ENCODE data around the gene SLC7A10.
"Not testable (repeated sequence)": the region's sequence is repeated elsewhere in the genome, so short reads cannot be mapped to it uniquely, and the experiment has no call there.

Gene SLC7A10

DNA sequence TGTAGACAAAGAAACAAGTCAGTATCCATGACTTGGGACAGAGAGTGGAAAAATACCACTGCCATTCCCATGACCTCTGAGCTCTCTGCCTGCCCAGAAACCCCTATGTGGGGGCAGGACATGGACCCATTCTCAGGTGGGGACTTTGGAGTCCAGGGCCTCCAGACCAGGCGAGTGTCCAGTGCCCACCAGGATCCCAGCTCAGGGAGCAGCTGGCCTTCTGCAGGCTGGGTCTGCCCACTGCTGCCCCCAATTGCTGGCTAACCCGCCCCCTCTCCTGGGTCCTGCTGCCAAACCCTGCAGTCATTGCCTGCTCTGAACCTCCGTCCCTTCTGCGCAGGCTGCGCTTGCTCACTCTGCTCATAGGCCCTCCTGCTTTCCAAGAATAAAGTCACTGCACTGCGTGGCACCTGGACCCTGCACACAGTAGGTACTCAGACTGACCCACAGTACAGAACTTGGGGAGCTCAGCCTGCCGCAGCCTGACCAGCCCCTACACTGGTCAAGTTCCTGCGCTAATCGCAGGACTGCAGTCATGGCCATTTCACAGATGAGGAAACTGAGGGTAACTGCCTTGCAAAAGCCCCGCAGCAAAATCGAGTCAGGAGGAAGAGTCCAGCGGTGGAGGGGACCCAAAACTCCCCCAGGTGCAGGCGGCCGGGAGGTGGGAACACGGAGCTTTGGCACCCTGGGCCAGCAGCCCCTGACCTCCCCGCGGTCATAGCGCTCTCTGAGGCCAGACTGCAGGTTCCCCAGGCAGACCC, 774 bp downstream of the SLC7A10 start:
- Histone ChIP-seq H3K4me3 (ENCODE audit: low read depth in 1 of 2, low read length in 2 of 2) (peak overlapping the region in 1 of 2 donors; percentile 48), H3K36me3 (ENCODE audit: control insufficient read depth in 1 of 2, insufficient read depth in 2 of 2, low read length in 2 of 2) (no peaks in the 10 kb centered on the region), H3K4me1 (ENCODE audit: control insufficient read depth in 1 of 2, insufficient read depth in 2 of 2, low read length in 2 of 2) (peaks cover 0 to 9% of the 10 kb centered on the region in 2 donors), H3K27me3 (ENCODE audit: low read depth, low read length) (peaks cover 27% of the 10 kb centered on the region), H3K9me3 (ENCODE audit: control insufficient read depth in 1 of 2, low read length in 2 of 2) (peaks cover 17 to 26% of the 10 kb centered on the region in 2 donors), H3K27ac (ENCODE audit: low read length) (no peak overlapping the region)

DNA sequence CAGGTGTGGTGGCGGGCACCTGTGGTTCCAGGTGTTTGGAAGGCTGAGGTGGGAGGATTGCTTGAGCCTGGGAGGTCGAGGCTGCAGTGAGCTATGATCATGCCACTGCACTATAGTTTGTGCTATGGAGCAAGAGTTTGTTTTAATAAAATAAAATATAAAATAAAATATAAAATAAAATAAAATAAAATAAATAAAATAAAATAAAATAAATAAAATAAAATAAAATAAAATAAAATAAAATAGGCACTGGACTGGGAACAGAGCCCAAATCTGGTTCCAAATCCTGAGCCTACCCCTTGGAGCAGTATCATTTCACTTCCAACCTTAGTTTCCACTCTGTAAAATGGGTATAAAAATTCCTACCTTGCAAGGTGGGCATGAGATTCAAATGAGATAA, 3.4 kb downstream of the SLC7A10 start:
- H3K27ac ChIP-seq (ENCODE audit: low read length); H3K9me3 ChIP-seq (ENCODE audit: control insufficient read depth in 1 of 2, low read length in 2 of 2); H3K4me3 ChIP-seq (ENCODE audit: low read depth in 1 of 2, low read length in 2 of 2); H3K4me1 ChIP-seq (ENCODE audit: control insufficient read depth in 1 of 2, insufficient read depth in 2 of 2, low read length in 2 of 2); H3K36me3 ChIP-seq (ENCODE audit: control insufficient read depth in 1 of 2, insufficient read depth in 2 of 2, low read length in 2 of 2): not testable (repeated sequence)
- H3K27me3 ChIP-seq (ENCODE audit: low read depth, low read length) = peaks cover 23% of the 10 kb centered on the region

DNA sequence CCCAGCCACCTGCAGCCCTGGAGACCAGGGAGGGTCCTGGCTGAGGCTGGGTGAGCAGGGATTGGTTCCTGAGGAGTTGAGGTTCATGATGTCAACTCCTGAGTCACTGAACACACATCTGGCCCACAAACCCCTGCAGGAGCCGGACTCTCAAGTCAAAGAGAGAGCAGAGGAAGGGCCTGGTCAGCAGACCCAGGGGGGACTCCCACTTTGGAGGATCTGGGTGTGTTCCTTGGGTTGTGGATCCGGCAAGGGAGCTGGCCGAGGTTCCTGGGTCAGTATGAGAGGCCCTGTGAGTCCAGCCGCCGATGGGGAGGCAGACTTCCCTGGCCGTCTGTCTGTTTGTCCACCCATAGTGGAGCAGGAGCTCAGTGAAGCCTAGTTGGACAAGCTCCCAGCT, 4.0 kb downstream of the SLC7A10 start:
- Histone ChIP-seq H3K4me1 (ENCODE audit: control insufficient read depth in 1 of 2, insufficient read depth in 2 of 2, low read length in 2 of 2) (peaks cover 0 to 8% of the 10 kb centered on the region in 2 donors), H3K9me3 (ENCODE audit: control insufficient read depth in 1 of 2, low read length in 2 of 2) (no peaks in the 10 kb centered on the region), H3K4me3 (ENCODE audit: low read depth in 1 of 2, low read length in 2 of 2) (no peak overlapping the region), H3K36me3 (ENCODE audit: control insufficient read depth in 1 of 2, insufficient read depth in 2 of 2, low read length in 2 of 2) (no peaks in the 10 kb centered on the region), H3K27me3 (ENCODE audit: low read depth, low read length) (peaks cover 20% of the 10 kb centered on the region), H3K27ac (ENCODE audit: low read length) (no peak overlapping the region)

DNA sequence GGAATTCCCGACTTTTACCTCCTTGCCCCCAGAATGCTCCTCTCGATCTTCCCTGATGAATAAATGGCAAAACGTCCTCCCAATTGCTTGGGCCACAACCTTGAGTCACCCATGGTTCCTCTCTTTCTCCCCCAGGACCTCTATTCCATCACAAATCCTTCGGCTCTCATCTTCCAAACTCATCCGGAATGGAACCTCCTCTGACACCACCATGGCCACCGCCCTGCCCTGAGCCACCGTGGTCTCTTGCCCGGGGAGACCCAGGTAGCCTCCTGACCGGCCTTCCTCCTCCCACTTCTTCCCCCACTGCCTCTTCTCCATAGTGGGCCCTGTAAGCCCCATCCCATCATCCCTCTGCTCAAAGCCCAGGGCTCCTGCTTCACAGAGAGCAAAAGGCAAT, 4.9 kb downstream of the SLC7A10 start:
- Histone ChIP-seq H3K27ac (ENCODE audit: low read length) (no peak overlapping the region), H3K9me3 (ENCODE audit: control insufficient read depth in 1 of 2, low read length in 2 of 2) (no peaks in the 10 kb centered on the region), H3K4me1 (ENCODE audit: control insufficient read depth in 1 of 2, insufficient read depth in 2 of 2, low read length in 2 of 2) (peaks cover 0 to 5% of the 10 kb centered on the region in 2 donors), H3K4me3 (ENCODE audit: low read depth in 1 of 2, low read length in 2 of 2) (no peak overlapping the region), H3K27me3 (ENCODE audit: low read depth, low read length) (peaks cover 14% of the 10 kb centered on the region), H3K36me3 (ENCODE audit: control insufficient read depth in 1 of 2, insufficient read depth in 2 of 2, low read length in 2 of 2) (no peaks in the 10 kb centered on the region)

DNA sequence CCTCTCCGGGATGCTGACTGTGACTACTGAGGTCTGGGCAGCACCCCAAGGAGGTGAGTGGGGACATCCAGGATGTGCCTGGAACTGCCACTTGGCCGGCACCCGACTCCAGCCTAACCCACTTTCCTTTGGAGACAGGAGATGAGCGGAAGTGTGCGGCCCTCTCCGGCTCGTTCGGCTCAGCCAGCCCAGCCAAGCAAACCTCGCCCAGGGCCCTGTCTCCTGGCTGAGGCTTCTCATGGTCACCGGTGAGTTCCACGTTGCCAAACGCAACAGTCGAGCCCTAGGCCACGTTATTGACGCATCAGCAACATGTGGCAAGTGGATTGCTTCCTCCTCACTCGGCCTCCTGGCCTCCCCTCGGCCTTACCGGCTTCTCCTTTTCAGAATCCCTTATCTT, 5.5 kb downstream of the SLC7A10 start:
- Histone ChIP-seq H3K4me3 (ENCODE audit: low read depth in 1 of 2, low read length in 2 of 2) (no peak overlapping the region), H3K27me3 (ENCODE audit: low read depth, low read length) (peaks cover 13% of the 10 kb centered on the region), H3K27ac (ENCODE audit: low read length) (no peak overlapping the region), H3K4me1 (ENCODE audit: control insufficient read depth in 1 of 2, insufficient read depth in 2 of 2, low read length in 2 of 2) (peaks cover 0 to 2% of the 10 kb centered on the region in 2 donors), H3K9me3 (ENCODE audit: control insufficient read depth in 1 of 2, low read length in 2 of 2) (no peaks in the 10 kb centered on the region), H3K36me3 (ENCODE audit: control insufficient read depth in 1 of 2, insufficient read depth in 2 of 2, low read length in 2 of 2) (no peaks in the 10 kb centered on the region)

DNA sequence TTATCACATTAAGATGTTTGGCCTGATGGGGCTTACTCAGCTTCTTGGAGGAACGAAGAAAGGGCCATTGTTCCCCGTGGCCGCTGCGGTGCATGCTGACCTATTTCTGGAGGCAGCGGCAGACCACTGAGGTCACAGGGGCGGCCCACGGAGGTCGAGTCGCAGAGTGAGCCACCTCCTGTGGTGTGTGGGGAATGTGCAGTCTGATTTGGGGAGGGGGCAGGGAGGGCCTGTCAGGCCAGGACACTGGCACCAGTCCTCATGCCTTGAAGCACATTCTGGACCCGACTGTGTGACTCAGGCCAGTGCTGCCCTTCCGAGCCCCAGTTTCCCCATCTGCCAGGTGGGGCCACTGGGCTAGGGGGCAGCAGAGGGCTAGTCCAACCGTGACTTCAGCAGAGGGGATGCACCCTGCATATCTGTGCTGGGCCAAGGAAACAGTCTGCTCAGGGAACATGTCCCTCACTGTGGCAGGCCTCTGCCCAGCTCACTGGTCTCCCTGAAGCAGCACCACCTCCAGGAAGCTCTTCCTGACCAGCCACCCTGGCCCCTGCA, 6.3 kb downstream of the SLC7A10 start:
- Histone ChIP-seq H3K36me3 (ENCODE audit: control insufficient read depth in 1 of 2, insufficient read depth in 2 of 2, low read length in 2 of 2) (no peaks in the 10 kb centered on the region), H3K4me3 (ENCODE audit: low read depth in 1 of 2, low read length in 2 of 2) (no peak overlapping the region), H3K9me3 (ENCODE audit: control insufficient read depth in 1 of 2, low read length in 2 of 2) (no peaks in the 10 kb centered on the region), H3K27ac (ENCODE audit: low read length) (no peak overlapping the region), H3K4me1 (ENCODE audit: control insufficient read depth in 1 of 2, insufficient read depth in 2 of 2, low read length in 2 of 2) (no peaks in the 10 kb centered on the region), H3K27me3 (ENCODE audit: low read depth, low read length) (peaks cover 5% of the 10 kb centered on the region)

DNA sequence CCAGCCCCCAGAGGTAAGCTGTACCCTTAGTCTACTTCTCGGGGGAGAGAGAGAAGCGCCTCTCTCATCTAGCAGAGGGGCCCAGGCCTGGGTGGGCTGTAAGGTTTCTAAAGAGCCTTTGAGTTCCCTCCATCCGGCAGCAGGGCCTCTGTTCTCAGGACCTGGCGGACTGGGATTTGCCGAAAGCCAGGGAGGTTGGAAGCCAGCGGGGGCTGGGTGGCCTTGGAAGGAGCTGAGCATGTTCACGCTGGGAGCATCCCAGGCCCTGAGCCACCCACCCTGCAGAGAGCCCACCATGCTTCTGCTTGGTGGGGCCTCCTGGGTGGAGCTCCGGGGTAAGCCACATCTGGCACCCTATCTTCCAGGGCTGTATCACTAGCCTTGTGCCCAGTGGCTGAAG, 7.8 kb downstream of the SLC7A10 start:
- H3K4me3 ChIP-seq (ENCODE audit: low read depth in 1 of 2, low read length in 2 of 2) = no peak overlapping the region
- no peaks in the 10 kb centered on the region for H3K4me1 ChIP-seq (ENCODE audit: control insufficient read depth in 1 of 2, insufficient read depth in 2 of 2, low read length in 2 of 2)
- H3K36me3 ChIP-seq (ENCODE audit: control insufficient read depth in 1 of 2, insufficient read depth in 2 of 2, low read length in 2 of 2) = no peaks in the 10 kb centered on the region
- H3K27ac ChIP-seq (ENCODE audit: low read length) = no peak overlapping the region
- H3K27me3 ChIP-seq (ENCODE audit: low read depth, low read length) = no peaks in the 10 kb centered on the region
- H3K9me3 ChIP-seq (ENCODE audit: control insufficient read depth in 1 of 2, low read length in 2 of 2) = no peaks in the 10 kb centered on the region

DNA sequence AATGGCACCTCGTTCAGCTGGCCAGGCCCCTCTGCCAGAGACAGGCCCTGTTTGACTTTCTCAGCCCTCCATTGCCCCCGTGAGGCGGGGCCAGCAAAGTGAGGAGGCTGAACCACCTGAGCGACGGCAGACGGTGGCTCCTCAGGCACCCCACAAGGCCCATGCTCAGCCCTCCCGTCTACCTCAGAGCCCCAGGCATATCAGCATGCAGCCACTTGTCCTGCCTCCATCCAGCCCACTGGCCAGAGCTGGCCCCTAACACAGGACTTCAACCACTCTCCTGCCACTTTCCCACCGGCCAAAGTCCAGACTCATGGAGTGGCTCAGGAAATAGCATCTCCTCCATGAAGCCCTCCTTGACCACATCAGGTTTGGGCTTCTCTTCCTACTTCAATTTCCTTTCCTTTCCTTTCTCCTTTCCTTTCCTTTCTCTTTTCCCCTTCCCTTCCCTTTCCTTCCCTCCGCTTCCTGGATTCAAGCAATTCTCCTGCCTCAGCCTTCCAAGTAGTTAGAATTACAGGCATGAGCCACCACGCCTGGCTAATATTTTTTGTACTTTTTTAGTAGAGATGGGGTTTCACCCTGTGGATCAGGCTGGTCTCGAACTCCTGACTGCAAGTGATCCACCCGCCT, 9.3 kb downstream of the SLC7A10 start:
- H3K36me3 ChIP-seq (ENCODE audit: control insufficient read depth in 1 of 2, insufficient read depth in 2 of 2, low read length in 2 of 2) = no peaks in the 10 kb centered on the region

DNA sequence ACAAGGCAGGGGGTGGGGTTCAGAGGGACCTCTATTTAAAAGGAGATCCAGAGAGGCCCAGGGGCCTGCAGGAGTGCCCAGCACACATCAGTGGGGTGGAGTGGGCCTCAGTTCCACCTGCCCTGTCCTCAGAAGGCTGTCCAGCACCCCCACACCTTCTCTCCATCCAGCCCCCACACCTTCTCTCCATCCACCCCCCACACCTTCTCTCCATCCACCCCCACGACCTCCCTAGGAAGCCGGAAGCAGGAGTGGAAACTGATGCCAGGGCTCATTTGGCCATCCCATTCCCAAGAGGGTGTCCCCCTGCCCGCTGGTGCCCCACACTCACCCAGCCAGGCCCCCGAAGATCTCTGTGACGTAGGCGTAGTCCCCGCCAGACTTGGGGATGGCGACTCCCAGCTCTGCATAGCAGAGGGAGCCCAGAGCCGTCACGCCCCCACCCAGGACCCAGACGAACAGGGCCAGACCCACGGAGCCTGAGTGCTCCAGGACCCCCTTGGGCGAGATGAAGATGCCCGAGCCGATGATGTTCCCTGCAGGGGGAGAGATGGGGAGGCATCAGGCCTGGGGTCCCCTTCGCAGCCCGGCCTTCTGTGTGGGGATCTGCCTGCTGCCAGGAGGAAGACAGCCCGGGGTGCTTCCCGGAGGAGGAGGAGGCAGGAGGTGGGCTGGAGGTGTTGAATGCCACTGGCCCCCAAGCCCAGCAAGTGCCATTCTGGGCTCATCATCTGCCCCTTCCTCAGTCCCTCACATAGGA, 10.0 kb downstream of the SLC7A10 start:
- Histone ChIP-seq H3K4me3 (ENCODE audit: low read depth in 1 of 2, low read length in 2 of 2) (no peak overlapping the region), H3K27me3 (ENCODE audit: low read depth, low read length) (no peaks in the 10 kb centered on the region), H3K9me3 (ENCODE audit: control insufficient read depth in 1 of 2, low read length in 2 of 2) (no peaks in the 10 kb centered on the region), H3K4me1 (ENCODE audit: control insufficient read depth in 1 of 2, insufficient read depth in 2 of 2, low read length in 2 of 2) (no peaks in the 10 kb centered on the region), H3K36me3 (ENCODE audit: control insufficient read depth in 1 of 2, insufficient read depth in 2 of 2, low read length in 2 of 2) (no peaks in the 10 kb centered on the region), H3K27ac (ENCODE audit: low read length) (no peak overlapping the region)

More for the DNA sequence above, 9.3 kb downstream of the SLC7A10 start:
- no peak overlapping the region for H3K4me3 ChIP-seq (ENCODE audit: low read depth in 1 of 2, low read length in 2 of 2)
- H3K4me1 ChIP-seq (ENCODE audit: control insufficient read depth in 1 of 2, insufficient read depth in 2 of 2, low read length in 2 of 2) = no peaks in the 10 kb centered on the region
- no peak overlapping the region for H3K27ac ChIP-seq (ENCODE audit: low read length)
- no peaks in the 10 kb centered on the region for H3K27me3 ChIP-seq (ENCODE audit: low read depth, low read length)
- H3K9me3 ChIP-seq (ENCODE audit: control insufficient read depth in 1 of 2, low read length in 2 of 2) = no peaks in the 10 kb centered on the region

DNA sequence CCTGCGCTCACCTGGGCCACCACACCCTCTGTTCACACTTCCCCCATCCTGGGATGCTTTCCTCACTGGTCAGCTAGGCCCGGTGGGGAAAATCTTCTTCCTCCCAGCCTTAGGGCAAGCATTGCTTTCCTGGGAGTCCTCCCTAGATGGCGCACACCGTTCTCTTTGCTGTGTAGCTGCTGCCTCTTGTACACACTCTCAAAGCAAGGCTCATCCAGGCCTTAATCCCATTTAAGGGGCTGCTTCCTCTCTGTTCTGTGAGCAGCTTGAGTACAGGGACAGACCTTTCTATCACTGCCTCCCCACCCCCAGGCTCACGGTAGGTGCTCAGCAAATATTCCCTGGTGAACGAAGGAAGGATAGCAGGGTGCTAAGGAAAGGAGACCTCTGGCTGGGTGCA, 11.1 kb downstream of the SLC7A10 start:
- no peaks in the 10 kb centered on the region for H3K4me1 ChIP-seq (ENCODE audit: control insufficient read depth in 1 of 2, insufficient read depth in 2 of 2, low read length in 2 of 2)
- H3K9me3 ChIP-seq (ENCODE audit: control insufficient read depth in 1 of 2, low read length in 2 of 2) = no peaks in the 10 kb centered on the region
- no peak overlapping the region for H3K4me3 ChIP-seq (ENCODE audit: low read depth in 1 of 2, low read length in 2 of 2)
- no peaks in the 10 kb centered on the region for H3K36me3 ChIP-seq (ENCODE audit: control insufficient read depth in 1 of 2, insufficient read depth in 2 of 2, low read length in 2 of 2)
- H3K27ac ChIP-seq (ENCODE audit: low read length) = no peak overlapping the region
- no peaks in the 10 kb centered on the region for H3K27me3 ChIP-seq (ENCODE audit: low read depth, low read length)

DNA sequence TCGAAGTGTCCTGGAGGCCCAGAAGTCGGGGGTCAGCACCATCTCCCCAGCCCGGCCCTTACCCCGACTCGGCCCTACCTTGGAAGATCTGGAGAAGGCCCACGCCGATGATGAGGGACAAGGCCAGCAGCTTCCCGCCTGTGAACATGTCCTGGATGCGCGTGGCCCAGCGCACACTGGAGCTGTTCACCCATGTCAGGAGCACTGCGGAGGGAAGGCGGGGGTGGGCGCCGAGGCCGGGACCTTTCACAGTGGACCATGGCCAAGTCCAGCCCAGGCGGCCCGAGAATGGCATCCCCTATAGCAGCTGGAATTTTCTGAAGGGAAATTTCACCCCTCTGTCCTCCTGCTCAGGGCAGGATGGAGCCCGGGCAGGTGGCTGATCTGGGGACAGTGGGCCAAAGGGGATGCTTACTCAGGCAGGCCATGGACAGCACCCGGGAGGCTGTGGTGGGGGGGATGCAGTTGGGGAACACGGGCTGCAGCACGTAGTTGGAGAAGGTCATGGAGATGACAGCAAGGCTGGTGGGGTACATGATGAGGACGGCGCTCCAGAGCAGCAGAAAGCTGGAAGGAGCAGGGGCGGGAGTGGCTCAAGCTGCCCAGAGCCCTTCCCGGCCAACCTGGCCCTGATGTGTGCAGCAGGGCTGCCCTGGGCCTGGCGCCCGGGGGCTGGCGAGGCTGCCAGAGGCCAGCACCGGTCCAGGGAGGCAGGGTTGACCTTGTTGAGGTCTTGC, 13.0 kb downstream of the SLC7A10 start:
- no peak overlapping the region for H3K4me3 ChIP-seq (ENCODE audit: low read depth in 1 of 2, low read length in 2 of 2)
- no peaks in the 10 kb centered on the region for H3K4me1 ChIP-seq (ENCODE audit: control insufficient read depth in 1 of 2, insufficient read depth in 2 of 2, low read length in 2 of 2)
- no peaks in the 10 kb centered on the region for H3K9me3 ChIP-seq (ENCODE audit: control insufficient read depth in 1 of 2, low read length in 2 of 2)
- H3K27me3 ChIP-seq (ENCODE audit: low read depth, low read length) = no peaks in the 10 kb centered on the region
- no peak overlapping the region for H3K27ac ChIP-seq (ENCODE audit: low read length)
- H3K36me3 ChIP-seq (ENCODE audit: control insufficient read depth in 1 of 2, insufficient read depth in 2 of 2, low read length in 2 of 2) = no peaks in the 10 kb centered on the region

Data from muscle layer of duodenum (tissue), 2 donors.